ENCODE results near the gene FAM236A. TPM values are rescaled to one million over a fixed set of nuclear protein-coding genes. Genes with fewer than 3 reads are reported as not detected.

Gene FAM236A
- total RNA-seq, 1 donor from 2014 or later = not detected

Other genes starting within 250 kb of the FAM236A start
- 13.4 and 15.5 TPM in 2 replicates for gene PHKA1, start 223.9 kb upstream of the FAM236A start, total RNA-seq
- not detected in 2 replicates for gene DMRTC1B, start 161.3 kb upstream of the FAM236A start, total RNA-seq
- not detected in 2 replicates for gene FAM236B, start 155.5 kb upstream of the FAM236A start, total RNA-seq
- gene FAM236D, start 130.0 kb upstream of the FAM236A start, total RNA-seq = not detected in 2 replicates
- not detected in 2 replicates for gene FAM236C, start 25.6 kb upstream of the FAM236A start, total RNA-seq
- not detected in 2 replicates for gene DMRTC1, start 5.6 kb downstream of the FAM236A start, total RNA-seq
- gene PABPC1L2B, start 64.7 kb downstream of the FAM236A start, total RNA-seq = not detected in 2 replicates
- not detected in 2 replicates for gene PABPC1L2A, start 141.3 kb downstream of the FAM236A start, total RNA-seq